ENCODE results near the gene CRELD1. TPM values are rescaled to one million over a fixed set of nuclear protein-coding genes. Genes with fewer than 3 reads are reported as not detected.

Gene CRELD1
- total and polyA plus RNA-seq, 2 of the 13 experiments (the other 11 are each of a cell fraction or from before 2014, with no cell fraction given), result 27.1 to 61.9 TPM

DNA sequence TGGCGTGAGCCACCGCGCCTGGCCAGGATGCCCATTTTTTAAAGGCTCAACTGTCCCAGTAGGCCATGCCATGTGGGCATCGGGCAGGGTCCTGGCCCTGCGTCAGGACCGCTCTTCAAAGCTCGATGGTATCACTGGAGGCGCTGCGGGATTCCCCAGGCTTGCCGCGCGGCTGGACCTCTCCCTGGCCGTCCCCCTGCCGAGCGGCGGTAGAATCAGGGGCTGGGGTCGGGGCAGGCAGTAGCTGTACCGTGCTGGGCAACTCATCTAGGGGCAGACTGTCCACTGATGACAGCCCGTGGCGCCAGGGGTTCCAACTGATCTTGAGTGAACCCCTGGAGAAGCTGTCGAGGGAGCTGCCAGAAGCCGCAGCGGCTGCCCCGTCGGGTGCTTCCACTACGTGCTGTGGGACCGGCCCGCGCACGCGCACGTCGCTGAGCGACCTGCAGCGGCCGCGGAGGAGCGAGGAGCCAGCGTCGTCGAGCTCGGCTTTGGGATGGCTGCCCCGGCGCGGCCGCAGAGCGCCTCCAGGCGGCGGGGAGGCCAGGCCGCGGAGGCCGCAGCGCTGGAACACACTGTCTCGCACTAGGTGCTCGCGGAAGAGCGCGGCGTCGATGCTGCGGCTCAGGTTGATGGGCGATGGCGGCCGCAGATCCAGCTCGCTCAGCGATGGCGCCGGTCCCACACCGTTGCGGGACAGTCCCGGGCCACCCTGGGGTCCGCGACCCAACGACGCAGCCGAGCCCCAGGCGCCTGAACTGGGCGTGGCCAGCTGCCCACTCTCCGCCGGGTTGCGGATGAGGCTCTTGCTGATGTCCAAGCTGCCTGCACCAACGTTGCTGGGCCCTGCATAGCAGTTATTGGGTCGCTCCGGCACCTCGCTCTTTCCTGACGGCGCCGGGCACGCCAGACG lies 12.7 kb downstream of the CRELD1 start (continued):
- TF ChIP-seq, protein P1, sequence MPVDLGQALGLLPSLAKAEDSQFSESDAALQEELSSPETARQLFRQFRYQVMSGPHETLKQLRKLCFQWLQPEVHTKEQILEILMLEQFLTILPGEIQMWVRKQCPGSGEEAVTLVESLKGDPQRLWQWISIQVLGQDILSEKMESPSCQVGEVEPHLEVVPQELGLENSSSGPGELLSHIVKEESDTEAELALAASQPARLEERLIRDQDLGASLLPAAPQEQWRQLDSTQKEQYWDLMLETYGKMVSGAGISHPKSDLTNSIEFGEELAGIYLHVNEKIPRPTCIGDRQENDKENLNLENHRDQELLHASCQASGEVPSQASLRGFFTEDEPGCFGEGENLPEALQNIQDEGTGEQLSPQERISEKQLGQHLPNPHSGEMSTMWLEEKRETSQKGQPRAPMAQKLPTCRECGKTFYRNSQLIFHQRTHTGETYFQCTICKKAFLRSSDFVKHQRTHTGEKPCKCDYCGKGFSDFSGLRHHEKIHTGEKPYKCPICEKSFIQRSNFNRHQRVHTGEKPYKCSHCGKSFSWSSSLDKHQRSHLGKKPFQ (CRISPR knock-in tag; IDR thresholded peaks at IDR 0.05; ENCODE audit: insufficient replicate concordance), result peak; percentile 58
- no peak for TF ChIP-seq FOXA1 (IDR thresholded peaks at IDR 0.05)
- peak; percentile 20; the same call in 1 of the 2 replicates for TF ChIP-seq FOXA1 (CRISPR knock-in tag; IDR thresholded peaks at IDR 0.05)
- no peak for TF ChIP-seq SYNCRIP (IDR thresholded peaks at IDR 0.05; ENCODE audit: insufficient read depth, low read depth, low read length)
- TF ChIP-seq SNAPC2 (CRISPR knock-in tag; IDR thresholded peaks at IDR 0.05), result no peak
- 0 out of 2 replicates have a peak, but pooled peaks have one; percentile 1 for TF ChIP-seq ZNF510 (CRISPR knock-in tag; IDR thresholded peaks at IDR 0.05; ENCODE audit: low read depth)
- peak; percentile 68; the same call in 1 of the 2 replicates for TF ChIP-seq RNF2 (conservative IDR thresholded peaks at IDR 0.05; ENCODE audit: low read depth)
- TF ChIP-seq HCFC1 (IDR thresholded peaks at IDR 0.05; ENCODE audit: low read depth, low read length), result no peak; the same call in 1 of the 2 replicates
- TF ChIP-seq MIER3 (CRISPR knock-in tag; IDR thresholded peaks at IDR 0.05; ENCODE audit: borderline replicate concordance), result peak; percentile 71; the same call in 1 of the 2 replicates
- peak; percentile 89 for TF ChIP-seq POLR2G (IDR thresholded peaks at IDR 0.05; ENCODE audit: low read depth, low read length)
- no peak for TF ChIP-seq MBNL3 (CRISPR knock-in tag; conservative IDR thresholded peaks at IDR 0.05)
- TF ChIP-seq, protein P2, sequence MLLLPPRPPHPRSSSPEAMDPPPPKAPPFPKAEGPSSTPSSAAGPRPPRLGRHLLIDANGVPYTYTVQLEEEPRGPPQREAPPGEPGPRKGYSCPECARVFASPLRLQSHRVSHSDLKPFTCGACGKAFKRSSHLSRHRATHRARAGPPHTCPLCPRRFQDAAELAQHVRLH (CRISPR knock-in tag; IDR thresholded peaks at IDR 0.05; ENCODE audit: borderline replicate concordance, low read depth), result no peak
- no peak for TF ChIP-seq ZNF20 (CRISPR knock-in tag; IDR thresholded peaks at IDR 0.05)
- TF ChIP-seq ATM (IDR thresholded peaks at IDR 0.05; ENCODE audit: borderline replicate concordance), result no peak
- TF ChIP-seq ELF1 (CRISPR knock-in tag; IDR thresholded peaks at IDR 0.05), result no peak
- no peak for TF ChIP-seq NONO (IDR thresholded peaks at IDR 0.05)
- peak; percentile 89 for TF ChIP-seq NONO (CRISPR knock-in tag; conservative IDR thresholded peaks at IDR 0.05)
- peak; percentile 87 for TF ChIP-seq PHF21A (CRISPR knock-in tag; IDR thresholded peaks at IDR 0.05)
- TF ChIP-seq JUNB (CRISPR knock-in tag; IDR thresholded peaks at IDR 0.05; ENCODE audit: borderline replicate concordance), result no peak
- TF ChIP-seq, protein P3, sequence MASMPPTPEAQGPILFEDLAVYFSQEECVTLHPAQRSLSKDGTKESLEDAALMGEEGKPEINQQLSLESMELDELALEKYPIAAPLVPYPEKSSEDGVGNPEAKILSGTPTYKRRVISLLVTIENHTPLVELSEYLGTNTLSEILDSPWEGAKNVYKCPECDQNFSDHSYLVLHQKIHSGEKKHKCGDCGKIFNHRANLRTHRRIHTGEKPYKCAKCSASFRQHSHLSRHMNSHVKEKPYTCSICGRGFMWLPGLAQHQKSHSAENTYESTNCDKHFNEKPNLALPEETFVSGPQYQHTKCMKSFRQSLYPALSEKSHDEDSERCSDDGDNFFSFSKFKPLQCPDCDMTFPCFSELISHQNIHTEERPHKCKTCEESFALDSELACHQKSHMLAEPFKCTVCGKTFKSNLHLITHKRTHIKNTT (CRISPR knock-in tag; IDR thresholded peaks at IDR 0.05), result 0 out of 2 replicates have a peak, but pooled peaks have one; percentile 15
- TF ChIP-seq, protein P4, sequence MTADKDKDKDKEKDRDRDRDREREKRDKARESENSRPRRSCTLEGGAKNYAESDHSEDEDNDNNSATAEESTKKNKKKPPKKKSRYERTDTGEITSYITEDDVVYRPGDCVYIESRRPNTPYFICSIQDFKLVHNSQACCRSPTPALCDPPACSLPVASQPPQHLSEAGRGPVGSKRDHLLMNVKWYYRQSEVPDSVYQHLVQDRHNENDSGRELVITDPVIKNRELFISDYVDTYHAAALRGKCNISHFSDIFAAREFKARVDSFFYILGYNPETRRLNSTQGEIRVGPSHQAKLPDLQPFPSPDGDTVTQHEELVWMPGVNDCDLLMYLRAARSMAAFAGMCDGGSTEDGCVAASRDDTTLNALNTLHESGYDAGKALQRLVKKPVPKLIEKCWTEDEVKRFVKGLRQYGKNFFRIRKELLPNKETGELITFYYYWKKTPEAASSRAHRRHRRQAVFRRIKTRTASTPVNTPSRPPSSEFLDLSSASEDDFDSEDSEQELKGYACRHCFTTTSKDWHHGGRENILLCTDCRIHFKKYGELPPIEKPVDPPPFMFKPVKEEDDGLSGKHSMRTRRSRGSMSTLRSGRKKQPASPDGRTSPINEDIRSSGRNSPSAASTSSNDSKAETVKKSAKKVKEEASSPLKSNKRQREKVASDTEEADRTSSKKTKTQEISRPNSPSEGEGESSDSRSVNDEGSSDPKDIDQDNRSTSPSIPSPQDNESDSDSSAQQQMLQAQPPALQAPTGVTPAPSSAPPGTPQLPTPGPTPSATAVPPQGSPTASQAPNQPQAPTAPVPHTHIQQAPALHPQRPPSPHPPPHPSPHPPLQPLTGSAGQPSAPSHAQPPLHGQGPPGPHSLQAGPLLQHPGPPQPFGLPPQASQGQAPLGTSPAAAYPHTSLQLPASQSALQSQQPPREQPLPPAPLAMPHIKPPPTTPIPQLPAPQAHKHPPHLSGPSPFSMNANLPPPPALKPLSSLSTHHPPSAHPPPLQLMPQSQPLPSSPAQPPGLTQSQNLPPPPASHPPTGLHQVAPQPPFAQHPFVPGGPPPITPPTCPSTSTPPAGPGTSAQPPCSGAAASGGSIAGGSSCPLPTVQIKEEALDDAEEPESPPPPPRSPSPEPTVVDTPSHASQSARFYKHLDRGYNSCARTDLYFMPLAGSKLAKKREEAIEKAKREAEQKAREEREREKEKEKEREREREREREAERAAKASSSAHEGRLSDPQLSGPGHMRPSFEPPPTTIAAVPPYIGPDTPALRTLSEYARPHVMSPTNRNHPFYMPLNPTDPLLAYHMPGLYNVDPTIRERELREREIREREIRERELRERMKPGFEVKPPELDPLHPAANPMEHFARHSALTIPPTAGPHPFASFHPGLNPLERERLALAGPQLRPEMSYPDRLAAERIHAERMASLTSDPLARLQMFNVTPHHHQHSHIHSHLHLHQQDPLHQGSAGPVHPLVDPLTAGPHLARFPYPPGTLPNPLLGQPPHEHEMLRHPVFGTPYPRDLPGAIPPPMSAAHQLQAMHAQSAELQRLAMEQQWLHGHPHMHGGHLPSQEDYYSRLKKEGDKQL (CRISPR knock-in tag; IDR thresholded peaks at IDR 0.05; ENCODE audit: low read depth), result peak; percentile 63; the same call in 1 of the 2 replicates
- no peak for TF ChIP-seq XBP1 (CRISPR knock-in tag; IDR thresholded peaks at IDR 0.05)
